ENCODE data around the gene PPIP5K2. TPM values are rescaled to one million over a fixed set of nuclear protein-coding genes. Genes with fewer than 3 reads are reported as not detected.
A peak's percentile ranks its signal among the peaks of the same experiment; 100 is the strongest.
"Not testable (repeated sequence)": the region's sequence is repeated elsewhere in the genome, so short reads cannot be mapped to it uniquely, and the experiment has no call there.

PPIP5K2 gene
- 10 to 100 TPM; 19.8 to 42.8 (median 38.2) TPM for total RNA-seq

DNA sequence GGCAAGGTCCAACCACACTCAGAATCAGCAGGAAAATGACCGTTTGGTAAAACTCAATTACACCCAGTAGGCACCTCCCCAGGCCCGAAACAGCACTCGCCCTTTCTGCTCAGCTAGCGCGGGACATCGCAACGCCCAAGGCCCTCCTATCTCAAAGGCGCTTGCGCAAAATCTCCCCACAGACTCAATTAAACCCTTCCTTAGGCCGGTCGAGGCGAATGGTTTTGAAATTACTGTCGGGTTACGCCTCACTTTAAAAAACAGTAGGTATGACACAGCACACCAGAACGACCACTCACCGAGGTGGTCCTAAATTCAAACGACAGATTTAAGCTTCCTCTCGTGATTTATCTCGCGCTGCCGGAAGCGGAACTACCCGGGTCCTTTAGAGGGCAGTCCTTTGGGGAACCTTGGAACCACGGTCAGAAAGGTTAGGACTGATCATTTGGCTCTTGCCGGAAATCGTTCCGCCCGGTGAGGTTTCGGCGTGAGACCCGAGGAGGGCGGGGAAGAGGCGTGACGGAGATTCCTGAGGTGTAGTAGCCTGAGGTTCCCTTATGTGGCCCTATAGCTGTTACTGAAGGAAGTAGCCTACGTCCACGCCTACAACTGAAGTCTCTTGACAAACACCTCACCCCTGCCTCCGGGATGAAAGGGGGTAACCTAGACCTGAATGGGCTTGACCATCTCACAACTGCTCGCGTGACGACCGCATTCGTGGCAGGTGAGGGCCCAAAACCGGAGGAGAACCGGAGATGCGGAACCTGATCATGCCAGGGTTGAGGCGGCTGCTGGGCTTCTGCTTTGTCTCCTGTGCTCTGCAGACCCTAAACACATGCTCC lies at the start of gene PPIP5K2, which contains the start of gene GIN1:
Gene PPIP5K2 (plus strand): TSS at position 537 of the 842 bp plus-strand sequence. CDS start 9,289 bp downstream, outside the sequence.
Gene GIN1 (minus strand): TSS at position 374 of the 842 bp plus-strand sequence. CDS start 11,431 bp downstream, outside the sequence.
- Histone ChIP-seq H3K4me1 (peaks cover 10 to 48% (median 13%) of the 10 kb centered on the region in 3 donors), H3K27me3 (no peaks in the 10 kb centered on the region), H3K27ac (peak within 1 kb of the TSS; percentile 89 to 95 (median 93)), H3K36me3 (no peaks in the 10 kb centered on the region), H3K9me3 (no peaks in the 10 kb centered on the region), H3K4me3 (peak within 1 kb of the TSS; percentile 80 to 82)
- ATAC-seq = peak; percentile 98
- TF ChIP-seq EP300 (IDR thresholded peaks at IDR 0.05) (no peak), POLR2AphosphoS5 (IDR thresholded peaks at IDR 0.05) (peak; percentile 77), POLR2A (IDR thresholded peaks at IDR 0.05) (peak; percentile 32 to 49)
- TF ChIP-seq, protein P1, sequence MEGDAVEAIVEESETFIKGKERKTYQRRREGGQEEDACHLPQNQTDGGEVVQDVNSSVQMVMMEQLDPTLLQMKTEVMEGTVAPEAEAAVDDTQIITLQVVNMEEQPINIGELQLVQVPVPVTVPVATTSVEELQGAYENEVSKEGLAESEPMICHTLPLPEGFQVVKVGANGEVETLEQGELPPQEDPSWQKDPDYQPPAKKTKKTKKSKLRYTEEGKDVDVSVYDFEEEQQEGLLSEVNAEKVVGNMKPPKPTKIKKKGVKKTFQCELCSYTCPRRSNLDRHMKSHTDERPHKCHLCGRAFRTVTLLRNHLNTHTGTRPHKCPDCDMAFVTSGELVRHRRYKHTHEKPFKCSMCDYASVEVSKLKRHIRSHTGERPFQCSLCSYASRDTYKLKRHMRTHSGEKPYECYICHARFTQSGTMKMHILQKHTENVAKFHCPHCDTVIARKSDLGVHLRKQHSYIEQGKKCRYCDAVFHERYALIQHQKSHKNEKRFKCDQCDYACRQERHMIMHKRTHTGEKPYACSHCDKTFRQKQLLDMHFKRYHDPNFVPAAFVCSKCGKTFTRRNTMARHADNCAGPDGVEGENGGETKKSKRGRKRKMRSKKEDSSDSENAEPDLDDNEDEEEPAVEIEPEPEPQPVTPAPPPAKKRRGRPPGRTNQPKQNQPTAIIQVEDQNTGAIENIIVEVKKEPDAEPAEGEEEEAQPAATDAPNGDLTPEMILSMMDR (IDR thresholded peaks at IDR 0.05) = peak in 1 of 4 experiments; percentile 10
- WGBS, 2 donors (ENCODE audit: low coverage in 1 of 2) = 0% methylated on average over 12 to 20 of the region's 46 CpGs

DNA sequence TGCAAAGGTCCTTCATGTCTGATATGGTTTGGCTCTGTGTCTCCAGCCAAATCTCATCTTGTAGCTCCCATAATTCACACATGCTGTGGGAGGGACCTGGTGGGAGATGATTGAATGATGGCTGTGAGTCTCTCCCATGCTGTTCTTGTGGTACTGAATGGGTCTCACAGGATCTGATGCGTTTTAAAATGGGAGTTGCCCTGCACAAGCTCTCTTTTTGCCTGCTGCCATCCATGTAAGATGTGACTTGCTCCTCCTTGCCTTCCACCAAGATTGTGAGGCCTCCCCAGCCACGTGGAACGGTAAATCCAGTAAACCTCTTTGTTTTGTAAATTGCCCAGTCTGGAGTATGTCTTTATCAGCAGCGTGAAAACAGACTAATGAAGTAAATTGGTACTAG lies 46.6 kb upstream of the PPIP5K2 start:
- H3K9me3 ChIP-seq = peaks cover 0 to 65% (median 0%) of the 10 kb centered on the region in 3 donors
- H3K4me1 ChIP-seq, ATAC-seq, H3K4me3 ChIP-seq, H3K36me3 ChIP-seq, H3K27ac ChIP-seq, H3K27me3 ChIP-seq: not testable (repeated sequence)
- 80% methylated on average over 4 of the region's 4 CpGs; no CpG with 5 or more reads in 1 of the 2 donors for WGBS, 2 donors (ENCODE audit: low coverage in 1 of 2)

DNA sequence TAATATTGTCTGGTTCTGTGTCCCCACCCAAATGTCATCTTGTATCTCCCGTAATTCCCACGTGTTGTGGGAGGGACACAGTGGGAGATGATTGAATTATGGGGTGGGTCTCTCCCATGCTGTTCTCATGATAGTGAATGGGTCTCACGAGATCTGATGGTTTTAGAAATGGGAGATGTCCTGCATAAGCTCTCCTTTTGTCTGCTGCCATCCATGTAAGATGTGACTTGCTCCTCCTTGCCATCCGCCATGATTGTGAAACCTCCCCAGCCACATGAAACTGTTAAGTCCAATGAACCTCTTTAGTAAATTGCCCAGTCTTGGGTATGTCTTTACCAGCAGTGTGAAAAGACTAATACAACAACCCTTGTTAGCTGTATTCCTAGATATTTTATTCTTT lies 44.7 kb upstream of the PPIP5K2 start:
- Histone ChIP-seq H3K36me3 (no peaks in the 10 kb centered on the region), H3K4me1 (no peaks in the 10 kb centered on the region), H3K4me3 (no peak overlapping the region), H3K27me3 (no peaks in the 10 kb centered on the region), H3K27ac (no peak overlapping the region), H3K9me3 (peaks cover 0 to 83% (median 0%) of the 10 kb centered on the region in 3 donors)
- no peak for TF ChIP-seq EP300 (IDR thresholded peaks at IDR 0.05)
- TF ChIP-seq POLR2A (IDR thresholded peaks at IDR 0.05) = no peak
- TF ChIP-seq POLR2AphosphoS5 (IDR thresholded peaks at IDR 0.05) = no peak
- TF ChIP-seq, protein P1 (IDR thresholded peaks at IDR 0.05) = no peak
- no peak for ATAC-seq
- WGBS, 2 donors (ENCODE audit: low coverage in 1 of 2) = 80 to 100% methylated on average over 2 to 4 of the region's 4 CpGs

DNA sequence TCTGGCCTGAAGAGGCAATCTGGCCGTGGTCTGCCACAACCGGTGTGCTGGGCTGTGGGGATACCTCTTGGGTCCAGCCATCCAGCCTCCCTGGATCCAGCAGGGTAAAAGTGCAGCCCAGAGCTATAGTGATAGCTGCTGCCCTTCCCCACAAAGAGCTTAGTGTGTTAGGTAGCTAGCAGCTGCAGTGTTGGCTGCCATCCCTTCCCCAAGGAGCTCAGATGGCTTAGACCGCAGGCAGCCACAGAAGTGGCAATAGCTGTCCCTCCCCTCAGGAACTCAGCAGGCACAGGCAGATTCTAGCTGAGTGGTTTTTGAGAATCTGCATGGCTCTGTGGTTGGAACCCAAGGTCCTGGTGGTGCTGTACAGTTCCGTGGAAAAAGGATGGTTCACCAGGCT lies 40.3 kb upstream of the PPIP5K2 start:
- Histone ChIP-seq H3K27ac (no peak overlapping the region), H3K36me3 (peaks cover 0 to 6% of the 10 kb centered on the region in 2 donors), H3K4me1 (no peaks in the 10 kb centered on the region), H3K27me3 (no peaks in the 10 kb centered on the region), H3K4me3 (no peak overlapping the region), H3K9me3 (peaks cover 0 to 89% (median 0%) of the 10 kb centered on the region in 3 donors)
- 20 to 100% methylated on average over 1 of the region's 4 CpGs for WGBS, 2 donors (ENCODE audit: low coverage in 1 of 2)
- ATAC-seq = no peak
- TF ChIP-seq, protein P1 (IDR thresholded peaks at IDR 0.05) = no peak
- TF ChIP-seq POLR2AphosphoS5 (IDR thresholded peaks at IDR 0.05) = no peak

DNA sequence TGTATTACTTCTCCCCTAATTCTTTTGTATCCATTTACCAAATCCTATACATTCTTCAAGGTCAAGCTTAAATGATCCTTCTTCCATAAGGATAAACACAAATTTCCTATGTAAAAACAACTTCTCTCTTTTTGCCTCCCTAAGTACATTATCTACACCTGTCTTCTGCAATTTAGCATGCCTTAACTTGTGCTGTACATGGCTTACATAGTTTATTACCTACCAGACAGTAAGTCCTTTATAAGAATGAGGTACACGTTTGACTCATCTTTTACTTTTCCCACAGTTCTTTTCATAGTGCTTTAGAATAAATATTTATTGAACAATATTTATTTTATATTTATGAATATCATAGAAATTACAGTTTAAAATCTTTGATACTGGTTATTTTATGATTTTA lies 33.6 kb upstream of the PPIP5K2 start:
- H3K4me1 ChIP-seq = no peaks in the 10 kb centered on the region
- H3K9me3 ChIP-seq = peaks cover 0 to 33% (median 0%) of the 10 kb centered on the region in 3 donors
- no peak for ATAC-seq
- WGBS, 2 donors (ENCODE audit: low coverage in 1 of 2) = 92 to 94% methylated on average over 1 of the region's 1 CpG
- no peak for TF ChIP-seq EP300 (IDR thresholded peaks at IDR 0.05)
- TF ChIP-seq POLR2AphosphoS5 (IDR thresholded peaks at IDR 0.05) = no peak
- TF ChIP-seq POLR2A (IDR thresholded peaks at IDR 0.05) = no peak
- TF ChIP-seq, protein P1 (IDR thresholded peaks at IDR 0.05) = no peak
- H3K27me3 ChIP-seq = no peaks in the 10 kb centered on the region
- H3K27ac ChIP-seq = no peak overlapping the region
- no peak overlapping the region for H3K4me3 ChIP-seq
- H3K36me3 ChIP-seq = peaks cover 0 to 65% of the 10 kb centered on the region in 2 donors

Data from gastroesophageal sphincter (tissue), 4 donors.